ENCODE data around the gene ADAP1. TPM values are rescaled to one million over a fixed set of nuclear protein-coding genes. Genes with fewer than 3 reads are reported as not detected.

ADAP1 gene
- total RNA-seq, 4 donors from 2014 or later = 44.8 to 106 (median 60.1) TPM

- H3K27ac ChIP-seq = peak overlapping the region in 2 of 4 donors; percentile 98 to 99
- 30 to 32% methylated on average over 5 to 7 of the region's 7 CpGs for WGBS, 2 donors (ENCODE audit: low coverage in 1 of 2)
- ATAC-seq = no peak
- H3K27me3 ChIP-seq = no peaks in the 10 kb centered on the region
- H3K4me1 ChIP-seq = peaks cover 0 to 57% (median 13%) of the 10 kb centered on the region in 3 donors
- peaks cover 0 to 39% of the 10 kb centered on the region in 2 donors for H3K36me3 ChIP-seq
- no peaks in the 10 kb centered on the region for H3K9me3 ChIP-seq
- TF ChIP-seq POLR2AphosphoS5 (IDR thresholded peaks at IDR 0.05) = no peak
- no peak for TF ChIP-seq CTCF (IDR thresholded peaks at IDR 0.05)
- no peak for TF ChIP-seq EP300 (IDR thresholded peaks at IDR 0.05)
- no peak for TF ChIP-seq POLR2A (IDR thresholded peaks at IDR 0.05)
- H3K4me3 ChIP-seq = peak overlapping the region; percentile 90 to 100
Measured at GRCh38 chr7:974172-974571, 19.7 kb upstream of the ADAP1 start.

DNA sequence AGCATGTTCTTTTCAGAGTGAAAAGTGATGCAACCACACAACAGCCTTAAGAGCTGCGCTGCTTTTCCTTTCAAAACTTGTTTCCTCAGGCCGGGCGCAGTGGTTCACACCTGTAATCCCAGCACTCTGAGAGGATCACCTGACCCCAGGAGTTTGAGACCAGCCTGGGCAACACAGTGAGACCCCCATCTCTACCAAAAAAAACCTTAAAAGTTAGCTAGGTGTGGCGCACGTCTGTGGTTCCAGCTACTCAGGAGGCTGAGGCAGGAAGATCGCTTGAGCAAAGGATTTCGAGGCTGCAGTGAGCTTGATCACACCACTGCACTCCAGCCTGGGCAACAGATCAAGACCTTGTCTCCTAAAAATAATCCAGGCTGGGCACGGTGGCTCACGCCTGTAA is 18.8 kb upstream of the ADAP1 start:
- Histone ChIP-seq H3K36me3 (peaks cover 0 to 48% of the 10 kb centered on the region in 2 donors), H3K27ac (no peak overlapping the region), H3K4me3 (no peak overlapping the region), H3K9me3 (no peaks in the 10 kb centered on the region), H3K27me3 (no peaks in the 10 kb centered on the region), H3K4me1 (peaks cover 0 to 57% (median 13%) of the 10 kb centered on the region in 3 donors)
- 83 to 90% methylated on average over 2 to 9 of the region's 9 CpGs for WGBS, 2 donors (ENCODE audit: low coverage in 1 of 2)
- ATAC-seq = no peak
- TF ChIP-seq CTCF (IDR thresholded peaks at IDR 0.05) (no peak), POLR2AphosphoS5 (IDR thresholded peaks at IDR 0.05) (no peak), POLR2A (IDR thresholded peaks at IDR 0.05) (no peak), EP300 (IDR thresholded peaks at IDR 0.05) (no peak)

DNA sequence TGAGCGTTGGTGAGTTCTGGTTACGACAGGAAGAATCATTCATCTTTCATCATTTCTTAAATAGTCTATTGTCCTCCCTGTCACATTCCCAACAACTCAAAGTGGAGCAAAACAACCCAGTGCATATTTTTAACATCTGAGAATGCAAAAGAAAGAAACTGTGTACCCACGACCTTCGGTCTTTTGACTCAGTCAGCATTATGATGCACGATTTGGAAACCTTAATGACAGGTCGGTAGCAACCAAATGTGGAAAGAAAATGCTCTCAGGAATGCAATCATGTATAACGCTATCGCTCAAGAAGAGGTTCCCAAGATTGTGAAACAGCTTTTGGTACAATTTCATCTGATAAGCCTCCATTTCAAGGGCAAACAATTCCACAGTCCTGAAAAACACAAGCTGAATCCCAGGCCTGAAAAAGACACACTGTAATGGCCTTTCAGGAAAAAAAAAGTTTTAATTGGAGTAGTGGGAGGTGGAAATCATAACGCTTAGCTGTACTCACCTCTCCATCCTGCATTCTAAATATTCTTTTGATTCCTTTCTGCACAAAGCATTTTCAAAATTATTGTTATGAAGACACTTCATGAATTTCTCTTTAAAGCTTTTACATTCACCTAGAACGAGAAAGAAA is 18.3 kb upstream of the ADAP1 start:
- Histone ChIP-seq H3K4me3 (no peak overlapping the region), H3K27ac (no peak overlapping the region), H3K9me3 (no peaks in the 10 kb centered on the region), H3K36me3 (peaks cover 0 to 53% of the 10 kb centered on the region in 2 donors), H3K27me3 (no peaks in the 10 kb centered on the region), H3K4me1 (peaks cover 0 to 57% (median 13%) of the 10 kb centered on the region in 3 donors)
- TF ChIP-seq POLR2AphosphoS5 (IDR thresholded peaks at IDR 0.05) (no peak), POLR2A (IDR thresholded peaks at IDR 0.05) (no peak), CTCF (IDR thresholded peaks at IDR 0.05) (no peak), EP300 (IDR thresholded peaks at IDR 0.05) (no peak)
- WGBS, 2 donors (ENCODE audit: low coverage in 1 of 2) = 72 to 77% methylated on average over 10 of the region's 10 CpGs
- ATAC-seq = no peak

DNA sequence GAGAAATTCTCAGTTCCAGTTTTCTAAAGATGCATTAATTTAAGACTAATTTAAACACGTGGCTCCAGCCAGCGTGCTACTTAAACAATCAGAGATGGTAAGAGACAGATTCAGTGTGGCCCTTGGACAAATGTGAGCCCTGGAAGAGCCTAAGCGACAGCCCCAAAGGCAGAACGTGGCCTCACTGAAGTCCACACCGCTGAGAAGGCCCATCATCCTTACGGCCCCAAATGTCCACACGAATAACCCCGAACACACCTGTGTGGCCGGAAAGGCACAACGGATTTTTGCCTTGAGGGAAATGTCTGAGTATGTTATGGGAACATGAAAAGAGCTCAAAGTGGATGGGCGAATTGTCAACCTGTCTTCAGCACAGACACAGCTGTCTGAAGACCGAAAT is 17.6 kb upstream of the ADAP1 start:
- 84 to 87% methylated on average over 6 to 7 of the region's 12 CpGs for WGBS, 2 donors (ENCODE audit: low coverage in 1 of 2)
- H3K27ac ChIP-seq = no peak overlapping the region

More for the DNA sequence above, 17.6 kb upstream of the ADAP1 start:
- peaks cover 0 to 59% (median 13%) of the 10 kb centered on the region in 3 donors for H3K4me1 ChIP-seq
- no peaks in the 10 kb centered on the region for H3K27me3 ChIP-seq
- TF ChIP-seq CTCF (IDR thresholded peaks at IDR 0.05) (no peak), POLR2A (IDR thresholded peaks at IDR 0.05) (no peak), EP300 (IDR thresholded peaks at IDR 0.05) (no peak), POLR2AphosphoS5 (IDR thresholded peaks at IDR 0.05) (no peak)
- peaks cover 0 to 60% of the 10 kb centered on the region in 2 donors for H3K36me3 ChIP-seq
- no peak overlapping the region for H3K4me3 ChIP-seq
- no peaks in the 10 kb centered on the region for H3K9me3 ChIP-seq
- no peak for ATAC-seq

Data from gastroesophageal sphincter (tissue), 4 donors.